A549 (cell line): ENCODE results near the gene USP36. TPM values are rescaled to one million over a fixed set of nuclear protein-coding genes. Genes with fewer than 3 reads are reported as not detected.

Source experiments
- ATAC-seq, 2 experiments: fragments of 200-7000 bp in 1 of 2; fragments of >200 bp in 1 of 2; cut with Nextera tagmentation in 1 of 2; cut with Tn5 transposase in 1 of 2; 3 replicates each; pipeline versions ENCODE4 v1.8.0 to v1.9.1; 2018 to 2020; ENCODE audit warnings: mild to moderate bottlenecking in 1 of 2, moderate library complexity in 1 of 2
- CTCF ChIA-PET: fragments of 300-600 bp; sonication (Branson Sonifier 250); formaldehyde crosslinking; extraction: SDS; loops from one replicate; lab custom pipeline; 2021; ENCODE audit warnings: antibody characterized with exemption, inconsistent platforms; lab: Yijun Ruan, JAX
- POLR2A ChIA-PET: fragments of 350-600 bp; formaldehyde crosslinking; extraction: SDS; loops from one replicate; lab custom pipeline; 2021; ENCODE audit warnings: antibody characterized with exemption, inconsistent platforms; lab: Yijun Ruan, JAX
- DNase-seq, 2 experiments: peaks; one replicate each; pipeline versions ENCODE4 v3.0.0 to v3.0.0-alpha.2; 2011 to 2016; ENCODE audit warnings: low read depth in 1 of 2, low spot score in 1 of 2
- FAIRE-seq: peaks from 2 replicates; lab custom pipeline; 2011; peaks lifted over from hg19 to GRCh38; lab: Jason Lieb, UNC
- H3K27ac ChIP-seq, 2 experiments: fragments of >200 bp; sonication (Bioruptor Twin); formaldehyde crosslinking; 3 replicates each; pipeline ENCODE4 v1.5.1; 2016 to 2017
- H3K4me1 ChIP-seq: fragments of >200 bp; sonication (Bioruptor Twin); formaldehyde crosslinking; 3 replicates; pipeline ENCODE4 v1.6.1; 2016
- H3K4me2 ChIP-seq: fragments of >200 bp; sonication (Bioruptor Twin); formaldehyde crosslinking; 3 replicates; pipeline ENCODE4 v1.6.1; 2016
- H3K4me3 ChIP-seq: fragments of >200 bp; sonication (Bioruptor Twin); formaldehyde crosslinking; 3 replicates; pipeline ENCODE4 v1.5.1; 2016
- H3K9me3 ChIP-seq: fragments of >200 bp; sonication (Bioruptor Twin); formaldehyde crosslinking; 3 replicates; pipeline ENCODE4 v1.6.1; 2016
- BCL3 ChIP-seq: fragments of >200 bp; sonication (Bioruptor Twin); formaldehyde crosslinking; IDR thresholded peaks from 3 replicates; pipeline ENCODE4 v1.6.1; 2016
- BHLHE40 ChIP-seq: IDR thresholded peaks from 2 replicates; pipeline ENCODE4 v1.6.1; 2012; ENCODE audit warnings: low read depth, low read length, inconsistent platforms
- CEBPB ChIP-seq, 2 experiments: fragments of >200 bp in 1 of 2; sonication (Bioruptor Twin) in 1 of 2; formaldehyde crosslinking in 1 of 2; IDR thresholded peaks; 2 replicates each; pipeline ENCODE4 v1.6.1; 2012 to 2016
- CTCF ChIP-seq: fragments of >200 bp; sonication (Bioruptor Twin); formaldehyde crosslinking; IDR thresholded peaks from 3 replicates; pipeline ENCODE4 v1.5.1; 2016
- EHF ChIP-seq: fragments of 250-450 bp; sonication (Bioruptor Pico); IDR thresholded peaks from 2 replicates; pipeline ENCODE4 v1.5.0; 2020; ENCODE audit warnings: mild to moderate bottlenecking
- EHMT2 ChIP-seq: fragments of 200-600 bp; sonication (generic); IDR thresholded peaks from 2 replicates; pipeline ENCODE4 v1.6.1; 2016; ENCODE audit warnings: antibody characterized with exemption, low read depth, mild to moderate bottlenecking, moderate library complexity
- EP300 ChIP-seq, 2 experiments: fragments of >200 bp; sonication (Bioruptor Twin); formaldehyde crosslinking; IDR thresholded peaks; 2 replicates in 1 of 2; 3 replicates in 1 of 2; pipeline ENCODE4 v1.6.1; 2016 to 2017
- ESRRA ChIP-seq: fragments of 150-350 bp; IDR thresholded peaks from 2 replicates; pipeline ENCODE4 v1.6.1; 2014; ENCODE audit warnings: mild to moderate bottlenecking, low read length, borderline replicate concordance
- FOSL2 ChIP-seq, 2 experiments: fragments of 450-650 bp in 1 of 2; fragments of >200 bp in 1 of 2; sonication (Bioruptor Twin) in 1 of 2; formaldehyde crosslinking; IDR thresholded peaks; 2 replicates each; pipeline versions ENCODE4 v1.5.0 to v1.6.1; 2016 to 2020; ENCODE audit warnings: mild to moderate bottlenecking in 1 of 2, moderate library complexity in 1 of 2
- HEYL ChIP-seq: fragments of 250-450 bp; sonication (Bioruptor Pico); IDR thresholded peaks from 2 replicates; pipeline ENCODE4 v1.8.0; 2021; ENCODE audit warnings: mild to moderate bottlenecking, moderate library complexity
- HMGXB4 ChIP-seq: fragments of 250-450 bp; sonication (Bioruptor Pico); IDR thresholded peaks from 2 replicates; pipeline ENCODE4 v1.5.0; 2021; ENCODE audit warnings: mild to moderate bottlenecking, moderate library complexity, borderline replicate concordance
- NPAS2 ChIP-seq: fragments of 250-450 bp; sonication (Bioruptor Pico); IDR thresholded peaks from 2 replicates; pipeline ENCODE4 v1.8.0; 2022; ENCODE audit warnings: mild to moderate bottlenecking, moderate library complexity, borderline replicate concordance
- PBX3 ChIP-seq: IDR thresholded peaks from 2 replicates; pipeline ENCODE4 v1.6.1; 2012
- PHF8 ChIP-seq: fragments of 200-600 bp; sonication (generic); IDR thresholded peaks from 2 replicates; pipeline ENCODE4 v1.6.1; 2016; ENCODE audit warnings: low read depth, mild to moderate bottlenecking, antibody characterized with exemption, moderate library complexity, borderline replicate concordance
- POLR2A ChIP-seq: IDR thresholded peaks from 2 replicates; pipeline ENCODE4 v1.6.1; 2012; ENCODE audit warnings: mild to moderate bottlenecking, low read length
- RAD21 ChIP-seq, 2 experiments: fragments of >200 bp in 1 of 2; sonication (Bioruptor Twin) in 1 of 2; formaldehyde crosslinking in 1 of 2; IDR thresholded peaks in 1 of 2; conservative IDR thresholded peaks in 1 of 2; 2 replicates in 1 of 2; 3 replicates in 1 of 2; pipeline ENCODE4 v1.6.1; 2012 to 2018; ENCODE audit warnings: inconsistent platforms in 1 of 2
- SREBF2 ChIP-seq: fragments of 450-650 bp; IDR thresholded peaks from 2 replicates; pipeline ENCODE4 v1.6.1; 2014; ENCODE audit warnings: mild to moderate bottlenecking, moderate library complexity
- TFCP2L1 ChIP-seq: fragments of 250-450 bp; sonication (Bioruptor Pico); IDR thresholded peaks from 2 replicates; pipeline ENCODE4 v1.5.0; 2021; ENCODE audit warnings: mild to moderate bottlenecking
- ZC3H11A ChIP-seq: fragments of 450-650 bp; IDR thresholded peaks from 2 replicates; pipeline ENCODE4 v1.6.1; 2014; ENCODE audit warnings: antibody characterized with exemption, mild to moderate bottlenecking
- WGBS: methylation state at CpG from one replicate; pipeline ENCODE4 v1.1.6; 2017; ENCODE audit errors: missing lambda C conversion rate; 5-methylcytosine and 5-hydroxymethylcytosine counted together
- polyA plus RNA-seq, 4 experiments: library from polyadenylated mRNA; depleted of rRNA in 3 of 4; stranded (reverse); fragments of >200 nt; fragmentation: RNase III in 1 of 4; extraction: RNeasy Plus Mini Kit Qiagen cat#74134 plus additional on column Dnase treatment in 1 of 4; gene quantifications; 2 replicates in 3 of 4; 3 replicates in 1 of 4; pipeline ENCODE4 v1.2.3, GENCODE V29; 2011 to 2017
- TF ChIP-seq, protein P1 (sequence below): fragments of 150-350 bp; IDR thresholded peaks from 2 replicates; pipeline ENCODE4 v1.6.1; 2014; ENCODE audit warnings: low read depth, mild to moderate bottlenecking, low read length

USP36 gene
- polyA plus RNA-seq, 2 of the 4 experiments (the other 2 are of a cell fraction) = 41.1 to 49.0 TPM

DNA sequence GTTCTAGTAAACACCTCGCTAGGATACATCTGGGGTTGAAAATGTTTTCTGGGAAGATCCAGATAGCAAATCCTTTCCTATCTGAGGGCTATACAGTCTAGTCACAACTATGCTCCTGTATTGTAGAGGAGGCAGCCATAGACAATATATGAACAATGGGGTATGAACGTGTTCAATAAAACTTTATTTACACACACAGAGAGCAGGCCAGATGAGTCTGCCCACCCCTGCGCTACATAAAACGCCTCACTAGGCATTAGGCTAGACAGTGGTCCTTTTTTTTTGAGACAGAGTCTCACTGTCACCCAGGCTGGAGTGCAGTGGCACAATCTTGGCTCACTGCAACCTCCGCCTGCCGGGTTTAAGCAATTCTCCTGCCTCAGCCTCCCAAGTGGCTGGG, 11.1 kb downstream of the USP36 start:
- TF ChIP-seq TFCP2L1 (CRISPR knock-in tag) (no peak), POLR2A (no peak), EHF (CRISPR knock-in tag) (no peak), HEYL (CRISPR knock-in tag) (no peak), BCL3 (no peak), SREBF2 (no peak), PHF8 (no peak), ESRRA (no peak), EHMT2 (no peak), CTCF (no peak), EP300 (IDR thresholded peaks at IDR 0.05) (no peak), CEBPB (IDR thresholded peaks at IDR 0.05) (no peak), HMGXB4 (no peak)
- TF ChIP-seq, protein P1, sequence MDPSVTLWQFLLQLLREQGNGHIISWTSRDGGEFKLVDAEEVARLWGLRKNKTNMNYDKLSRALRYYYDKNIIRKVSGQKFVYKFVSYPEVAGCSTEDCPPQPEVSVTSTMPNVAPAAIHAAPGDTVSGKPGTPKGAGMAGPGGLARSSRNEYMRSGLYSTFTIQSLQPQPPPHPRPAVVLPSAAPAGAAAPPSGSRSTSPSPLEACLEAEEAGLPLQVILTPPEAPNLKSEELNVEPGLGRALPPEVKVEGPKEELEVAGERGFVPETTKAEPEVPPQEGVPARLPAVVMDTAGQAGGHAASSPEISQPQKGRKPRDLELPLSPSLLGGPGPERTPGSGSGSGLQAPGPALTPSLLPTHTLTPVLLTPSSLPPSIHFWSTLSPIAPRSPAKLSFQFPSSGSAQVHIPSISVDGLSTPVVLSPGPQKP = no peak
- no peaks in the 10 kb centered on the region for H3K4me1 ChIP-seq
- H3K9me3 ChIP-seq = no peaks in the 10 kb centered on the region
- FAIRE-seq = no peak
- CTCF ChIA-PET = interaction anchor here (0.6 to 1.6 kb wide), 5 partner anchors 8 to 148 kb away, joined by 3 to 5 read pairs (median 4); no protein-coding TSS in a partner anchor
- WGBS = 94% methylated on average over 6 of the region's 6 CpGs
- POLR2A ChIA-PET = no interaction called here
- no peak for ATAC-seq
- no peak overlapping the region for H3K4me2 ChIP-seq
- no peak overlapping the region for H3K4me3 ChIP-seq
- DNase-seq = no peak
- H3K27ac ChIP-seq = no peak overlapping the region

- TF ChIP-seq ZC3H11A = no peak
- TF ChIP-seq HEYL (CRISPR knock-in tag) = no peak
- TF ChIP-seq RAD21 (conservative IDR thresholded peaks at IDR 0.05 in 1 of 2, IDR thresholded peaks at IDR 0.05 in 1 of 2) = 0 out of 5 replicates have a peak, but pooled peaks of 1 of the 2 experiments have one; percentile 19
- no peak for TF ChIP-seq NPAS2
- TF ChIP-seq FOSL2 (IDR thresholded peaks at IDR 0.05) = no peak
- peak; percentile 79 for TF ChIP-seq FOSL2 (CRISPR knock-in tag; IDR thresholded peaks at IDR 0.05)
- no peak for TF ChIP-seq PBX3
- no peak for TF ChIP-seq BHLHE40
- TF ChIP-seq CTCF = peak; percentile 26; the same call in 1 of the 3 replicates
- TF ChIP-seq, all 56 proteins: peak for 3
- no peaks in the 10 kb centered on the region for H3K9me3 ChIP-seq
- ChIA-PET POLR2A (no interaction called here), CTCF (interaction anchor here (0.6 to 1.6 kb wide), 9 partner anchors 9 to 344 kb away, joined by 3 to 5 read pairs (median 4); no protein-coding TSS in a partner anchor)
- H3K27ac ChIP-seq = no peak overlapping the region
- 93% methylated on average over 14 of the region's 14 CpGs for WGBS
- ATAC-seq = peak; percentile 83 to 86
- H3K4me2 ChIP-seq = no peak overlapping the region
- no peaks in the 10 kb centered on the region for H3K4me1 ChIP-seq
- no peak overlapping the region for H3K4me3 ChIP-seq
- peak; percentile 67 to 80 for DNase-seq
- peak; percentile 51 for FAIRE-seq
Observed at GRCh38 chr17:78828470-78829185, 12.0 kb downstream of the USP36 start.
